Measurements from ENCODE around the gene THEMIS2.

GRCh38 chr1:27824411-27824810, 47.9 kb upstream of the THEMIS2 start:
- no peak for TF ChIP-seq POLR2A (IDR thresholded peaks at IDR 0.05; ENCODE audit: low read depth, low read length)
- TF ChIP-seq POLR2AphosphoS5 (IDR thresholded peaks at IDR 0.05; ENCODE audit: low read depth, low read length) = no peak
